SU-DHL-6 (cell line): Measurements from ENCODE around the gene IFFO2.

Source experiments
- H2AFZ ChIP-seq: fragments of 200-600 bp; sonication (generic); 2 replicates; pipeline ENCODE4 v1.6.1; 2014; ENCODE audit warnings: low read depth, mild to moderate bottlenecking, moderate library complexity, mixed read lengths, antibody characterized with exemption, low read length; ENCODE audit not compliant: severe bottlenecking
- H3F3A ChIP-seq: fragments of 200-600 bp; shearing (Covaris generic); 2 replicates; pipeline ENCODE4 v1.6.0; 2016; ENCODE audit warnings: antibody characterized with exemption, mild to moderate bottlenecking; ENCODE audit not compliant: insufficient read depth
- H3K27ac ChIP-seq: fragments of 200-600 bp; sonication (generic); 2 replicates; pipeline ENCODE4 v1.5.1; 2016; ENCODE audit warnings: low read depth, mild to moderate bottlenecking, low read length, moderate library complexity, mixed read lengths
- H3K27me3 ChIP-seq: fragments of 200-600 bp; sonication (generic), shearing (Covaris generic); 2 replicates; pipeline ENCODE4 v1.6.0; 2014; ENCODE audit warnings: mild to moderate bottlenecking, low read length
- H3K36me3 ChIP-seq: fragments of 200-600 bp; sonication (generic); 2 replicates; pipeline ENCODE4 v1.6.1; 2014; ENCODE audit warnings: mild to moderate bottlenecking, low read length, mixed read lengths
- H3K4me2 ChIP-seq: fragments of 300-600, 200-600 bp; shearing (Covaris generic), sonication (generic); 2 replicates; pipeline ENCODE4 v1.6.0; 2014; ENCODE audit warnings: low read length, low read depth, mild to moderate bottlenecking; ENCODE audit not compliant: poor library complexity, severe bottlenecking
- H3K4me3 ChIP-seq: fragments of 200-600 bp; sonication (generic); 2 replicates; pipeline ENCODE4 v1.5.1; 2014; ENCODE audit warnings: antibody characterized with exemption, low read length, mild to moderate bottlenecking, mixed read lengths; ENCODE audit not compliant: insufficient read depth, poor library complexity, severe bottlenecking
- H3K79me2 ChIP-seq: fragments of 200-600 bp; sonication (generic); 2 replicates; pipeline ENCODE4 v1.6.1; 2014; ENCODE audit warnings: mild to moderate bottlenecking, low read length, moderate library complexity; ENCODE audit not compliant: insufficient read depth
- H3K9ac ChIP-seq: fragments of 200-600 bp; sonication (generic); 2 replicates; pipeline ENCODE4 v1.7.0; 2014; ENCODE audit warnings: mild to moderate bottlenecking, low read length
- H3K9me2 ChIP-seq: fragments of 200-600 bp; sonication (generic); replicated peaks from 2 replicates; pipeline ENCODE4 v1.6.1; 2014; ENCODE audit warnings: low read length; ENCODE audit not compliant: insufficient read depth
- H3K9me3 ChIP-seq: fragments of 200-600 bp; sonication (generic); 2 replicates; pipeline ENCODE4 v1.6.1; 2014; ENCODE audit warnings: low read length, mixed read lengths; ENCODE audit not compliant: insufficient read depth
- H4K20me1 ChIP-seq: fragments of 200-600 bp; sonication (generic); 2 replicates; pipeline ENCODE4 v1.6.1; 2014; ENCODE audit warnings: low read depth, mild to moderate bottlenecking, antibody characterized with exemption, low read length, moderate library complexity, mixed read lengths
- CTCF ChIP-seq: fragments of 200-600 bp; sonication (generic); IDR thresholded peaks from one replicate; pipeline ENCODE4 v1.5.1; 2017; ENCODE audit warnings: antibody characterized with exemption, mild to moderate bottlenecking, low read length, moderate library complexity; ENCODE audit not compliant: insufficient read depth, poor library complexity, severe bottlenecking
- EZH2phosphoT487 ChIP-seq: fragments of 200-600 bp; sonication (generic), shearing (Covaris generic); conservative IDR thresholded peaks from 2 replicates; pipeline ENCODE4 v1.6.1; 2018; ENCODE audit warnings: mild to moderate bottlenecking, antibody characterized with exemption, low read length, moderate library complexity, mixed read lengths

Gene IFFO2

GRCh38 chr1:18972531-18972930, 16.1 kb upstream of the IFFO2 start:
- Histone ChIP-seq H2AFZ (no peak overlapping the region), H3K4me2 (no peak overlapping the region), H3K9ac (no peak overlapping the region)

DNA sequence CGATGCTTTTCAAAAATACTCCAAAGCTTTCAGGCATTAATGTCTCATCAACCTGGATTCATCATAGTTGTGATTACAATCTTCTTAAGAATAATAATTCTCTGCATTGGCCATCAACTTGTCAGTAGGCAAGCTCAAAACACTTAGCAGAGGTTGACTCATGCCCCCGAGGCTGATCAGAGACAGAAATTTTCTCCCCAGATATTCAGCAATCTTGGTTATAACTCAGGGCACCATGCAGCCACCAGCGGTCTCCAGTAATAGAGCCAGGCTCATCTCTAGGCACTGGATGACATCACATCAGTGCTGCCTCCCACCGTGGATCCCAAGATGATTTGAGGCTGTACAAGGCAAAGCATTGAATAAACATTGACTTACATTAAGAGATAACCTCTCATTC, 14.3 kb upstream of the IFFO2 start:
- Histone ChIP-seq H3K9me2 (no peaks in the 10 kb centered on the region), H3K79me2 (no peaks in the 10 kb centered on the region), H3K27ac (no peak overlapping the region), H3K36me3 (no peaks in the 10 kb centered on the region), H2AFZ (no peak overlapping the region), H3F3A (no peaks in the 10 kb centered on the region), H3K9ac (no peak overlapping the region), H3K4me3 (no peak overlapping the region), H3K4me2 (no peak overlapping the region), H3K27me3 (no peaks in the 10 kb centered on the region), H4K20me1 (no peaks in the 10 kb centered on the region), H3K9me3 (no peaks in the 10 kb centered on the region)
- no peak for TF ChIP-seq EZH2phosphoT487
- no peak for TF ChIP-seq CTCF

More at GRCh38 chr1:18972531-18972930, 16.1 kb upstream of the IFFO2 start:
- Histone ChIP-seq H3F3A (no peaks in the 10 kb centered on the region), H3K9me3 (no peaks in the 10 kb centered on the region), H3K79me2 (no peaks in the 10 kb centered on the region), H3K27ac (no peak overlapping the region), H3K4me3 (no peak overlapping the region), H3K27me3 (no peaks in the 10 kb centered on the region), H3K9me2 (no peaks in the 10 kb centered on the region), H3K36me3 (no peaks in the 10 kb centered on the region), H4K20me1 (no peaks in the 10 kb centered on the region)
- TF ChIP-seq CTCF (no peak), EZH2phosphoT487 (no peak)

- Histone ChIP-seq H3K27me3 (no peaks in the 10 kb centered on the region), H3K27ac (no peak overlapping the region), H3K79me2 (no peaks in the 10 kb centered on the region), H4K20me1 (no peaks in the 10 kb centered on the region), H3K9me3 (no peaks in the 10 kb centered on the region), H2AFZ (no peak overlapping the region), H3K9me2 (no peaks in the 10 kb centered on the region), H3K4me2 (no peak overlapping the region), H3F3A (no peaks in the 10 kb centered on the region), H3K4me3 (no peak overlapping the region), H3K36me3 (no peaks in the 10 kb centered on the region), H3K9ac (no peak overlapping the region)
- TF ChIP-seq EZH2phosphoT487 (no peak), CTCF (no peak)
These were observed 13.9 kb upstream of the IFFO2 start for GRCh38 chr1:18970358-18970757.
